BLaER1 treated with 17β-estradiol and CSF1 and Interleukin-3, amounts not matched to agents 10 nM and 100 nM (cell line): ENCODE data around the gene ZRANB1.
A peak's percentile ranks its signal among the peaks of the same experiment; 100 is the strongest.

Experiments used
- H3K27ac ChIP-seq, 11 experiments: shearing (Covaris generic); formaldehyde crosslinking; 2 replicates each; pipeline ENCODE4 v1.8.1; 2022
- H3K27me3 ChIP-seq, 11 experiments: shearing (Covaris generic); formaldehyde crosslinking; 2 replicates each; pipeline ENCODE4 v1.8.1; 2022
- H3K36me3 ChIP-seq, 11 experiments: shearing (Covaris generic); formaldehyde crosslinking; 2 replicates each; pipeline ENCODE4 v1.8.1; 2022
- H3K4me1 ChIP-seq, 10 experiments: shearing (Covaris generic); formaldehyde crosslinking; 2 replicates each; pipeline ENCODE4 v1.8.1; 2022
- H3K4me2 ChIP-seq, 11 experiments: shearing (Covaris generic); formaldehyde crosslinking; 2 replicates each; pipeline ENCODE4 v1.8.1; 2022
- H3K4me3 ChIP-seq, 10 experiments: shearing (Covaris generic); formaldehyde crosslinking; 2 replicates each; pipeline ENCODE4 v1.8.1; 2022
- H3K9ac ChIP-seq, 11 experiments: shearing (Covaris generic); formaldehyde crosslinking; 2 replicates each; pipeline ENCODE4 v1.8.1; 2022
- H3K9me3 ChIP-seq, 11 experiments: shearing (Covaris generic); formaldehyde crosslinking; replicated peaks in 1 of 11; 2 replicates each; pipeline ENCODE4 v1.8.1; 2022
- H4K20me1 ChIP-seq, 11 experiments: shearing (Covaris generic); formaldehyde crosslinking; 2 replicates each; pipeline ENCODE4 v1.8.1; 2022
- Cebpa-rat ChIP-seq, 11 experiments: shearing (Covaris generic); IDR thresholded peaks; 2 replicates each; pipeline ENCODE4 v1.8.1; 2022

The ZRANB1 gene

GRCh38 chr10:125001313-125002046 is 59.6 kb downstream of the ZRANB1 start:
- Histone ChIP-seq H3K9me3 (no peaks in the 10 kb centered on the region), H3K27ac (no peak overlapping the region), H4K20me1 (peaks cover 84 to 100% (median 98%) of the 10 kb centered on the region in 11 experiments), H3K4me1 (peaks cover 0 to 26% (median 14%) of the 10 kb centered on the region in 10 experiments; a peak in 13 of 20 replicates), H3K4me3 (no peak overlapping the region), H3K9ac (peak overlapping the region in 2 of 11 experiments; percentile 31 to 44; a peak in 2 of 22 replicates), H3K4me2 (no peak overlapping the region), H3K36me3 (peaks cover 95 to 100% (median 98%) of the 10 kb centered on the region in 11 experiments), H3K27me3 (no peaks in the 10 kb centered on the region)
- TF ChIP-seq Cebpa-rat (IDR thresholded peaks at IDR 0.05) = no peak

- Histone ChIP-seq H3K9me3 (no peaks in the 10 kb centered on the region), H3K4me3 (no peak overlapping the region), H3K4me1 (peaks cover 0 to 26% (median 19%) of the 10 kb centered on the region in 10 experiments; a peak in 13 of 20 replicates), H3K4me2 (no peak overlapping the region), H3K36me3 (peaks cover 95 to 100% (median 98%) of the 10 kb centered on the region in 11 experiments), H3K27me3 (no peaks in the 10 kb centered on the region), H3K9ac (peak overlapping the region in 2 of 11 experiments; percentile 11 to 44; a peak in 1 of 22 replicates), H4K20me1 (peaks cover 90 to 100% (median 98%) of the 10 kb centered on the region in 11 experiments), H3K27ac (no peak overlapping the region)
- TF ChIP-seq Cebpa-rat (IDR thresholded peaks at IDR 0.05) = no peak
These were observed 60.1 kb downstream of the ZRANB1 start for GRCh38 chr10:125002047-125002422.

GRCh38 chr10:125002423-125003145 is 60.7 kb downstream of the ZRANB1 start:
- Histone ChIP-seq H3K4me1 (peaks cover 0 to 26% (median 20%) of the 10 kb centered on the region in 10 experiments; a peak in 13 of 20 replicates), H3K4me2 (no peak overlapping the region), H3K27ac (no peak overlapping the region), H3K4me3 (no peak overlapping the region), H4K20me1 (peaks cover 91 to 100% (median 98%) of the 10 kb centered on the region in 11 experiments), H3K27me3 (no peaks in the 10 kb centered on the region), H3K9ac (0 out of 22 replicates have a peak overlapping the region, but pooled peaks of 1 of the 11 experiments have one; percentile 11), H3K36me3 (peaks cover 95 to 100% (median 98%) of the 10 kb centered on the region in 11 experiments), H3K9me3 (no peaks in the 10 kb centered on the region)
- TF ChIP-seq Cebpa-rat (IDR thresholded peaks at IDR 0.05) = no peak

GRCh38 chr10:125003146-125003900 is 61.4 kb downstream of the ZRANB1 start:
- H3K4me1 ChIP-seq = peaks cover 0 to 26% (median 20%) of the 10 kb centered on the region in 10 experiments; a peak in 13 of 20 replicates
- H3K4me3 ChIP-seq = no peak overlapping the region
- TF ChIP-seq Cebpa-rat (IDR thresholded peaks at IDR 0.05) = no peak
- no peak overlapping the region for H3K4me2 ChIP-seq
- H3K9ac ChIP-seq = no peak overlapping the region
- peaks cover 91 to 100% (median 98%) of the 10 kb centered on the region in 11 experiments for H4K20me1 ChIP-seq
- no peaks in the 10 kb centered on the region for H3K27me3 ChIP-seq
- H3K27ac ChIP-seq = no peak overlapping the region
- H3K36me3 ChIP-seq = peaks cover 95 to 100% (median 98%) of the 10 kb centered on the region in 11 experiments
- H3K9me3 ChIP-seq = no peaks in the 10 kb centered on the region

GRCh38 chr10:125003901-125004467 is 62.1 kb downstream of the ZRANB1 start:
- Histone ChIP-seq H3K9ac (no peak overlapping the region), H4K20me1 (peaks cover 91 to 100% (median 98%) of the 10 kb centered on the region in 11 experiments), H3K9me3 (no peaks in the 10 kb centered on the region), H3K4me1 (peaks cover 0 to 26% (median 20%) of the 10 kb centered on the region in 10 experiments; a peak in 13 of 20 replicates), H3K36me3 (peaks cover 92 to 100% (median 97%) of the 10 kb centered on the region in 11 experiments), H3K27me3 (no peaks in the 10 kb centered on the region), H3K4me3 (no peak overlapping the region), H3K27ac (no peak overlapping the region), H3K4me2 (no peak overlapping the region)
- no peak for TF ChIP-seq Cebpa-rat (IDR thresholded peaks at IDR 0.05)

GRCh38 chr10:125004571-125005311 is 62.8 kb downstream of the ZRANB1 start:
- peaks cover 84 to 99% (median 97%) of the 10 kb centered on the region in 11 experiments for H3K36me3 ChIP-seq
- H3K4me2 ChIP-seq = peak overlapping the region in 5 of 11 experiments; percentile 23 to 63 (median 53); a peak in 9 of 22 replicates
- H3K4me1 ChIP-seq = peaks cover 0 to 26% (median 20%) of the 10 kb centered on the region in 10 experiments; a peak in 13 of 20 replicates
- H3K27me3 ChIP-seq = no peaks in the 10 kb centered on the region
- H4K20me1 ChIP-seq = peaks cover 94 to 100% (median 100%) of the 10 kb centered on the region in 11 experiments
- H3K9me3 ChIP-seq = no peaks in the 10 kb centered on the region
- no peak for TF ChIP-seq Cebpa-rat (IDR thresholded peaks at IDR 0.05)
- peak overlapping the region in 5 of 11 experiments; percentile 7 to 38 (median 18); a peak in 6 of 22 replicates for H3K27ac ChIP-seq
- peak overlapping the region in 1 of 11 experiments; percentile 24; a peak in 1 of 22 replicates for H3K9ac ChIP-seq
- no peak overlapping the region for H3K4me3 ChIP-seq

- H3K9me3 ChIP-seq = no peaks in the 10 kb centered on the region
- H3K4me2 ChIP-seq = peak overlapping the region in 6 of 11 experiments; percentile 4 to 63 (median 47); a peak in 9 of 22 replicates
- no peaks in the 10 kb centered on the region for H3K27me3 ChIP-seq
- TF ChIP-seq Cebpa-rat (IDR thresholded peaks at IDR 0.05) = no peak
- H3K4me3 ChIP-seq = no peak overlapping the region
- H3K27ac ChIP-seq = peak overlapping the region in 2 of 11 experiments; percentile 38; a peak in 4 of 22 replicates
- peaks cover 95 to 100% (median 100%) of the 10 kb centered on the region in 11 experiments for H4K20me1 ChIP-seq
- peak overlapping the region in 1 of 11 experiments; percentile 24; a peak in 1 of 22 replicates for H3K9ac ChIP-seq
- peaks cover 77 to 99% (median 97%) of the 10 kb centered on the region in 11 experiments for H3K36me3 ChIP-seq
- peaks cover 0 to 24% (median 18%) of the 10 kb centered on the region in 10 experiments; a peak in 13 of 20 replicates for H3K4me1 ChIP-seq
These were observed 63.6 kb downstream of the ZRANB1 start for GRCh38 chr10:125005312-125006187.
